HUDEP-2 (cell line): ENCODE results near the gene LHX6.

Experiments used
- DNase-seq, 76 experiments: peaks; one replicate each; lab custom pipeline; 2025; ENCODE audit not compliant: unreplicated experiment in 76 of 76; lab: John Stamatoyannopoulos, UW

LHX6 gene

GRCh38 chr9:122158202-122158601 is 70.6 kb downstream of the LHX6 start:
- peak in 71 of 76 experiments; percentile 20 to 83 (median 55) for DNase-seq

- no peak for DNase-seq
These were observed 73.0 kb downstream of the LHX6 start for GRCh38 chr9:122155796-122156195.
